GM12892 (cell line): Measurements from ENCODE around the gene AGO1.

Experiments
- POLR2A ChIP-seq: IDR thresholded peaks from 2 replicates; pipeline ENCODE4 v1.6.1; 2011; ENCODE audit warnings: low read depth, low read length, control low read depth
- POLR2AphosphoS5 ChIP-seq: IDR thresholded peaks from 2 replicates; pipeline ENCODE4 v1.6.1; 2011; ENCODE audit warnings: low read depth, low read length, control low read depth
- TAF1 ChIP-seq: IDR thresholded peaks from 2 replicates; pipeline ENCODE4 v1.6.1; 2011; ENCODE audit warnings: low read depth, mild to moderate bottlenecking, control low read depth, low read length, borderline replicate concordance

GRCh38 chr1:35894183-35894582 is 11.2 kb downstream of the AGO1 start:
- no peak for TF ChIP-seq POLR2A
- TF ChIP-seq POLR2AphosphoS5: no peak
- TF ChIP-seq TAF1: no peak
